ENCODE results near the gene DPY19L3. TPM values are rescaled to one million over a fixed set of nuclear protein-coding genes. Genes with fewer than 3 reads are reported as not detected.
A peak's percentile ranks its signal among the peaks of the same experiment; 100 is the strongest.

The DPY19L3 gene
- total RNA-seq, 6 experiments from 2014 or later: 23.5 to 32.7 (median 26.5) TPM

DNA sequence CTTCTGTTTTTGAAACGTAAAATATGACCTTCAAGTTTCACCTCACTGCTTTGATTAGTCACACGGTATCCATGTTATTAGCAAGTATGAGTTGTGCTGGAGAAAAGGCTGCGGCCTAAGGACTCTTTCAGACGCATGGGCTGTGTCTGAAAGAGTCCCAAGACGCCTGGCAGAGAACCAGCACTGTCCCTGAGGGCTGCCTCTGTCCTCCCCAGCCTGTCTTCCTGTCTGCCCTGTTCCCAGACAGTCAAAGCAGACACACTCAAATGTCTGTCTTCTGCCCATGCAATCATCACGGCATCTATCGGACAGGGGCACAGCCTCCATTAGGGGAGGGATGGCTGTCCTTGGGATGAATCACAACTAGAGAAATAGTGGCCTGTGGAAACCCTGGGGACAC is 65.5 kb downstream of the DPY19L3 start:
- Mint-ChIP-seq H3K36me3 (ENCODE audit: low read depth) (peaks cover 3% of the 10 kb centered on the region; the same call in 1 of the 2 replicates), H3K27ac (peak overlapping the region; percentile 38; the same call in 1 of the 2 replicates), H3K9me3 (no peaks in the 10 kb centered on the region)

DNA sequence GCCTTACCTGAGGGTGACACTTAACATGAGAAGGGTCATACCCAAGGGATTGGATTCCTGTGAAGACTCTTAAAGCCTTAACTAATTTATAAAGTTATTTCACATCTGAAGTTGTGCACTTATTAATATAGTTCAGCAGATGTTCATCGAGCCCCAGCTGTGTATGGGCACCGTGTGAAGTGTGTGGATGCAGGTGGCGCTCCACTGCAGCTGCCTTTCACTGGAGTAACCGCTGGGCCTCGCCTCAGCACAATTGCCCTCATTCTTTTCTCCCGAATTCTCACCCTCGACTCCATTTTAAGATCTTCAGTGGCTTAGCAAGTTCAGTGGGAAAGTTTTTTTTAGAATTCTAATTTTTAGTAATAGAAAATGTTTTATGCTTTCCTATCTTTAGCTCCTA is 66.2 kb downstream of the DPY19L3 start:
- no peak overlapping the region for H3K4me3 Mint-ChIP-seq
- peaks cover 21% of the 10 kb centered on the region for H3K4me1 Mint-ChIP-seq (ENCODE audit: low read depth)
- H3K27ac Mint-ChIP-seq: no peak overlapping the region
- peaks cover 3% of the 10 kb centered on the region; the same call in 1 of the 2 replicates for H3K36me3 Mint-ChIP-seq (ENCODE audit: low read depth)
- TF ChIP-seq, protein P1, sequence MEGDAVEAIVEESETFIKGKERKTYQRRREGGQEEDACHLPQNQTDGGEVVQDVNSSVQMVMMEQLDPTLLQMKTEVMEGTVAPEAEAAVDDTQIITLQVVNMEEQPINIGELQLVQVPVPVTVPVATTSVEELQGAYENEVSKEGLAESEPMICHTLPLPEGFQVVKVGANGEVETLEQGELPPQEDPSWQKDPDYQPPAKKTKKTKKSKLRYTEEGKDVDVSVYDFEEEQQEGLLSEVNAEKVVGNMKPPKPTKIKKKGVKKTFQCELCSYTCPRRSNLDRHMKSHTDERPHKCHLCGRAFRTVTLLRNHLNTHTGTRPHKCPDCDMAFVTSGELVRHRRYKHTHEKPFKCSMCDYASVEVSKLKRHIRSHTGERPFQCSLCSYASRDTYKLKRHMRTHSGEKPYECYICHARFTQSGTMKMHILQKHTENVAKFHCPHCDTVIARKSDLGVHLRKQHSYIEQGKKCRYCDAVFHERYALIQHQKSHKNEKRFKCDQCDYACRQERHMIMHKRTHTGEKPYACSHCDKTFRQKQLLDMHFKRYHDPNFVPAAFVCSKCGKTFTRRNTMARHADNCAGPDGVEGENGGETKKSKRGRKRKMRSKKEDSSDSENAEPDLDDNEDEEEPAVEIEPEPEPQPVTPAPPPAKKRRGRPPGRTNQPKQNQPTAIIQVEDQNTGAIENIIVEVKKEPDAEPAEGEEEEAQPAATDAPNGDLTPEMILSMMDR (IDR thresholded peaks at IDR 0.05): no peak
- no peak for DNase-seq
- no peaks in the 10 kb centered on the region for H3K9me3 Mint-ChIP-seq
- no peaks in the 10 kb centered on the region for H3K27me3 Mint-ChIP-seq (ENCODE audit: insufficient read depth)

More for the DNA sequence above, 65.5 kb downstream of the DPY19L3 start:
- H3K4me3 Mint-ChIP-seq: no peak overlapping the region
- DNase-seq: no peak
- H3K4me1 Mint-ChIP-seq (ENCODE audit: low read depth): peaks cover 21% of the 10 kb centered on the region
- H3K27me3 Mint-ChIP-seq (ENCODE audit: insufficient read depth): no peaks in the 10 kb centered on the region
- TF ChIP-seq, protein P1 (IDR thresholded peaks at IDR 0.05): no peak

DNA sequence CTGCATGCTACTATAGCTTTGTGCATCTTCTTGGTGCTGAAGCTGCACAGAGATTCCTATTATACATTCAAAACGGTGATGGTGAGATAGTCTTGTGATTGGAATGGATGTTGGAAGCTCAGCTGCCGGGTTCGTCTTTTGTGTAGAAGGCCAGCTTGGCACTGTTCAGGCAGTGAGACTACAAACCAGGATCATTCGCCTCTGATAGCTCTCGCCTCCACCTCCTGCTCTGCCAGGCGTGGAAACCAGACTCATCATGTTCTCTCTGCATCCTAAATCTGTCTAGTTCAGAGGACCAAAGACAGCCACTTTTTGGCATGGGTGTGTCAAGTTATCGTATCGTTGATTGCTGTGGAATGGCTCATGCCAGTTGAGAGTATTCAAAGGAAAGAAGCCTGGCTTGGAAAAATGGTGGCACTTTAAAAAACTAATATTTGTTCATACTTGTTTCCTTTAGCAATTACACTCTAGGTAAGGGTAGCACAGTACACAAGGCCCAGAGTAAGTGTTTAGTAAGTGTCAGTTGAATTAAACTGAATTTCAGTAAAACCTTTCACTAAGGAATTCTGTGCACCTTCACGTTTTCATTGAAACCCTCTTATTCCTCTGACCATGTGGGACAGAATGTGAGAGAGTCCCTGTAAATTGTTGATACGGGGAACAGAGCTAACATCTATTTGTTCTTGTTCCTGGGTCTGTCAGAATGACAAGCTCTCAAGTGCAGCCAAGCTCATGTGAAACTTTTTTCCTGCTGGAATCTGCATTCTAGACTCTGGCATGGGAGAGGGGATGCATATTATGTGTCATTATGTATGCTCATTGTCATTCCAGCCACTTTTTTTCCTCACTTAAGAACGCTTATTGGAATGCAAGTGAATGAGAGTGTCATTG is 69.8 kb downstream of the DPY19L3 start:
- H3K4me1 Mint-ChIP-seq (ENCODE audit: low read depth): peaks cover 11% of the 10 kb centered on the region; the same call in 1 of the 2 replicates
- no peaks in the 10 kb centered on the region for H3K9me3 Mint-ChIP-seq
- H3K36me3 Mint-ChIP-seq (ENCODE audit: low read depth): peaks cover 12% of the 10 kb centered on the region
- no peak overlapping the region for H3K27ac Mint-ChIP-seq
- H3K4me3 Mint-ChIP-seq: no peak overlapping the region
- DNase-seq: no peak
- H3K27me3 Mint-ChIP-seq (ENCODE audit: insufficient read depth): no peaks in the 10 kb centered on the region
- TF ChIP-seq, protein P1 (IDR thresholded peaks at IDR 0.05): no peak

DNA sequence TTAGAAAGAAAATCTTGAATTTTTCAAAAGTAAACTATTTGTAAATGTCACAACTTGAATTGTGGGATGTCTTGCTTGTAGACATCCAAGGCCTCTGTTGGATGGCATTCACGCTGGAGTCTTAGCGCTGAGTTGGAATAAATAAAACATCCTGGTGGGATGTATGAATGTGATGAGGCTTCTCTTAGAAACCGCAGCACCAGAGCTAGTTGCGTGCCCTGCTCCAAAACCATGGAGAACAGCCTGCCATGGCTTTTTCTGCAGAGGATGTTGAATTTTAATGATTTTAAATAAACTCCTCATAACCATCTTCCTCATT is 70.4 kb downstream of the DPY19L3 start:
- peaks cover 4% of the 10 kb centered on the region; the same call in 1 of the 2 replicates for H3K4me1 Mint-ChIP-seq (ENCODE audit: low read depth)
- no peak overlapping the region for H3K4me3 Mint-ChIP-seq
- TF ChIP-seq, protein P1 (IDR thresholded peaks at IDR 0.05): no peak
- H3K27me3 Mint-ChIP-seq (ENCODE audit: insufficient read depth): no peaks in the 10 kb centered on the region
- DNase-seq: no peak
- H3K36me3 Mint-ChIP-seq (ENCODE audit: low read depth): peaks cover 10% of the 10 kb centered on the region
- H3K9me3 Mint-ChIP-seq: no peaks in the 10 kb centered on the region
- no peak overlapping the region for H3K27ac Mint-ChIP-seq

DNA sequence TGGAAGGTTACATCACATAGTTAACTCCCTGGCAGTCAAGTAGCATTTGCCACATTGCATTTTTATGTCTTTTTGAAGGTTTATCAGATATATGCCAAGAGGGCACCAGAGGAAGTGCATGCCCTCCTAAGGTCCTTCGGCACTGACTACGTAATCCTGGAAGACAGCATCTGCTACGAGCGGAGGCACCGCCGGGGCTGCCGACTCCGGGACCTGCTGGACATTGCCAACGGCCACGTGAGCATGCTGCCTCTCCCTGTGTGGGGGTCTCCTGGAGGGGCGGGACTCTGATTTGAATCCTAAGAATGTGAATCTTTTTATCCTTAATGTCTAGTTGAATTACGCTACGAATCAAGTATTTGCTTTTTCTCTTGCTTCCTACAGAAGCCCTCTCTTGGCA is 74.8 kb downstream of the DPY19L3 start:
- H3K9me3 Mint-ChIP-seq: no peaks in the 10 kb centered on the region
- no peaks in the 10 kb centered on the region for H3K4me1 Mint-ChIP-seq (ENCODE audit: low read depth)
- no peak overlapping the region for H3K27ac Mint-ChIP-seq
- peaks cover 9% of the 10 kb centered on the region for H3K36me3 Mint-ChIP-seq (ENCODE audit: low read depth)
- TF ChIP-seq, protein P1 (IDR thresholded peaks at IDR 0.05): no peak
- H3K4me3 Mint-ChIP-seq: no peak overlapping the region
- H3K27me3 Mint-ChIP-seq (ENCODE audit: insufficient read depth): no peaks in the 10 kb centered on the region
- no peak for DNase-seq
